ENCODE results near the gene RABGGTA.

The RABGGTA gene

DNA sequence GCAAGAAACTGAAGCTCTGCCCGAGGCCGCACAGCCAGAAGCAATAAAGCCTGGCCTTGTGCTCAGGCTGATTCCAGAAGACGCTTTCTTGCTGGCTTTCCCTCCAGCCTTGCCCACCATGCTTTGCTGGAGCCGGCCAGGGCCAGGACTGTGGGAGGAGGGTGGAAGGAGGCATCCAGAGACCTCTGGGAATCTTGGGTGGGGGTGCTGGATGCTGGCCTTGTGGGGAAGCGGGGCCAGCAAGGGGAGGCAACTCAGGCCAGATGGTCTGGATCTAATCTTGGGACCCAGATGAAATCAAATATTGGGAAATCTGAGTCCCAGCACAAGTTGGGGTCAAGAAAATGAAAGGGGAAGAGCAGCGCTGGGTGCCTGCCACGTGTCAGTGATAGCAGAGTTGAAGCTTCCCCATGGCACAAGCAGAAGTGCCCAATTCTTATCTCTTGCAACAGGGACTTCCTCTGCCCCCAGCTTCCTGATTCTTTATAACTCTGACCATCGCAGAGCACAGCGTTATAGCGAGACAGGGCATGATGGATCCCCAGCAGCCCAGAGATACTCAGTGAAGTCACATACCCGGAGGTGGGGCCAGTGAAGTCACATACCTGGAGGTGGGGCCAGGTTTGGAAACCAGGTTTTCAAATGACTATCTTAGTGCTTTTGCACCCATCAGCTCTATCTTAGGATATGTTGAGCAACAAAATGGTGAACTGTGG is 6.4 kb upstream of the RABGGTA start:
- peaks cover 33 to 100% (median 91%) of the 10 kb centered on the region in 10 experiments for H3K4me1 ChIP-seq
- peak overlapping the region; percentile 68 to 100 (median 90) for H3K27ac ChIP-seq
- H3K9ac ChIP-seq, result peak overlapping the region; percentile 27 to 83 (median 72); a peak in 19 of 22 replicates
- no peaks in the 10 kb centered on the region for H3K27me3 ChIP-seq
- peak overlapping the region; percentile 70 to 97 (median 86) for H3K4me2 ChIP-seq
- peaks cover 0 to 9% (median 0%) of the 10 kb centered on the region in 11 experiments; a peak in 2 of 22 replicates for H3K9me3 ChIP-seq (replicated peaks in 1 of 11)
- TF ChIP-seq Cebpa-rat (IDR thresholded peaks at IDR 0.05), result peak in 8 of 11 experiments; percentile 32 to 82 (median 68); a peak in 12 of 22 replicates
- no peaks in the 10 kb centered on the region for H4K20me1 ChIP-seq
- no peaks in the 10 kb centered on the region for H3K36me3 ChIP-seq
- H3K4me3 ChIP-seq, result peak overlapping the region in 2 of 10 experiments; percentile 10 to 21; a peak in 3 of 20 replicates

DNA sequence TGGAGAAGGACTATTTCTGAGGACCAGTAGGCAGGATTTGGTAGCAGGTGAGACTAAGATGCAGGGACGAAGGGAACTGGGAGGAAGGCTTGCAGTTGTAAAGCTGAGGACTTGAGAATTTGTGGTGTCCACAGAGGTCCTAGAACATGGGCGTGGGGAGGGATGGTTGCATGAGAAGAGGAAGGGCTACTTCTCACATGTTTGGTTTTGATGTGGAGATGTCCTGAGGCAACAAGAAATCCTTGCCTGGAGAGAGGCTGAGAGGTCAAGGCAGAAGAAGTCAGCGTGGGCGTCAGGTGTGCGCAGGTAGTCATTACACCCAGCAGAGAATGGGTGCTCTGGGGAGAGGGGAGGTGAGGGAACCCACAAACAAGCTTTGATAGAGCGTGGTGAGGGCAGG is 5.7 kb upstream of the RABGGTA start:
- Histone ChIP-seq H3K36me3 (no peaks in the 10 kb centered on the region), H3K27ac (peak overlapping the region; percentile 68 to 100 (median 90); a peak in 21 of 22 replicates), H3K27me3 (no peaks in the 10 kb centered on the region), H3K4me2 (peak overlapping the region in 10 of 11 experiments; percentile 70 to 97 (median 88); a peak in 19 of 22 replicates), H3K9ac (peak overlapping the region in 10 of 11 experiments; percentile 52 to 83 (median 72); a peak in 17 of 22 replicates), H3K4me1 (peaks cover 40 to 100% (median 93%) of the 10 kb centered on the region in 10 experiments), H4K20me1 (no peaks in the 10 kb centered on the region), H3K9me3 (replicated peaks in 1 of 11) (peaks cover 0 to 9% (median 0%) of the 10 kb centered on the region in 11 experiments; a peak in 2 of 22 replicates), H3K4me3 (no peak overlapping the region; a peak in 1 of 20 replicates)
- no peak for TF ChIP-seq Cebpa-rat (IDR thresholded peaks at IDR 0.05)

DNA sequence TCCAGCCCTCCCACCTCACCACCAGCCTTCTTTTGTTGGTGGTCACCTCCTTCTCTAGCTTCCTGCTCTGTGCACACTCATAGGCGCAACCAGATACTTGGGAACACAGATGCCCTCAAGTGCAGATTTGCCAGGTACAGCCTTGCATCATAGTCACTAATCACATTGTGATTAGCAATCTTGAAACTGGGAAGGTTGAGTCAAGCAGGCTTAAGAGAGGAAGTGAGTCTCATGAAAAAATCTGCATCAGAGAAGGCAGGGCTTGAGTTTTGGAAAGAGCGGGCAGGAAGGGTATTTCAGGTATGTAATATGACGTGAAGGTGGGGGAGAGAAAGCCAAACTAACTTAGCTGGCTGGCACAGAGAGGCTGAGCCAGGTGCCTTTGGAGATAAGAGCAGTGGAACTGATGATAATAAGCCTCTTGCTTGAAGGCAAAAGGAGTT is 2.7 kb upstream of the RABGGTA start:
- Histone ChIP-seq H3K4me1 (peaks cover 34 to 92% (median 78%) of the 10 kb centered on the region in 10 experiments), H3K9me3 (replicated peaks in 1 of 11) (peaks cover 0 to 9% (median 0%) of the 10 kb centered on the region in 11 experiments; a peak in 2 of 22 replicates), H3K4me3 (no peak overlapping the region), H3K9ac (peak overlapping the region in 6 of 11 experiments; percentile 3 to 98 (median 60); a peak in 9 of 22 replicates), H3K27me3 (no peaks in the 10 kb centered on the region), H3K27ac (peak overlapping the region in 8 of 11 experiments; percentile 28 to 100 (median 98); a peak in 16 of 22 replicates), H4K20me1 (no peaks in the 10 kb centered on the region), H3K36me3 (peaks cover 0 to 14% (median 10%) of the 10 kb centered on the region in 11 experiments; a peak in 16 of 22 replicates), H3K4me2 (peak overlapping the region in 8 of 11 experiments; percentile 10 to 97 (median 90); a peak in 16 of 22 replicates)
- TF ChIP-seq Cebpa-rat (IDR thresholded peaks at IDR 0.05), result peak in 3 of 11 experiments; percentile 41 to 76 (median 68); a peak in 4 of 22 replicates

GRCh38 chr14:24273422-24273998 is 2.1 kb upstream of the RABGGTA start:
- peak overlapping the region in 6 of 11 experiments; percentile 3 to 98 (median 60); a peak in 9 of 22 replicates for H3K9ac ChIP-seq

DNA sequence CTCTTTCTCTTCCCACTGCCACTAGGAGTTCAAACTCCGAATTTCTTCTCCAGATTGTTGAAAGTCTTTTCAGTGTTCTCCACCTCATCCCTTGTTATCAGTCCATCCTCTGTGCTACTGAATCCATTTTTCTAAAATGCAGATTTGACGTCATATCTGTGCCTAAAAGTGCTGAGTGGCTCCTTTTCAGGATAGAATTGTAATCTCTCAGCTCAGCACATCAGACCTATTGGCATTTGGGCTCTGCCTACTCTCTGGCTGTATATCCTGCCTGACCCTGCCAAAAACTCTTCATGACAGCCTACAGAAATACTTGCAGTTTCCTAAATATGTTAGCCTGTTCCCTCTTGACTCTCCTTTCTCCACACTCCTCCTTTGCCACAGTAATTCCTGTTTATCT is 1.1 kb upstream of the RABGGTA start:
- peak overlapping the region in 5 of 11 experiments; percentile 31 to 98 (median 61); a peak in 6 of 22 replicates for H3K9ac ChIP-seq
- no peaks in the 10 kb centered on the region for H3K9me3 ChIP-seq (replicated peaks in 1 of 11)
- no peak for TF ChIP-seq Cebpa-rat (IDR thresholded peaks at IDR 0.05)
- H3K27ac ChIP-seq, result peak overlapping the region in 6 of 11 experiments; percentile 97 to 100 (median 99); a peak in 10 of 22 replicates
- no peaks in the 10 kb centered on the region for H4K20me1 ChIP-seq
- H3K4me3 ChIP-seq, result peak overlapping the region in 2 of 10 experiments; percentile 78 to 84; a peak in 3 of 20 replicates
- H3K4me1 ChIP-seq, result peaks cover 17 to 76% (median 61%) of the 10 kb centered on the region in 10 experiments
- peak overlapping the region; percentile 89 to 97 (median 94); a peak in 19 of 22 replicates for H3K4me2 ChIP-seq
- H3K36me3 ChIP-seq, result peaks cover 2 to 29% (median 19%) of the 10 kb centered on the region in 11 experiments; a peak in 19 of 22 replicates
- no peaks in the 10 kb centered on the region for H3K27me3 ChIP-seq

More at GRCh38 chr14:24273422-24273998, 2.1 kb upstream of the RABGGTA start:
- TF ChIP-seq Cebpa-rat (IDR thresholded peaks at IDR 0.05), result no peak
- no peaks in the 10 kb centered on the region for H3K27me3 ChIP-seq
- H3K9me3 ChIP-seq (replicated peaks in 1 of 11), result peaks cover 0 to 6% (median 0%) of the 10 kb centered on the region in 11 experiments; a peak in 2 of 22 replicates
- H4K20me1 ChIP-seq, result no peaks in the 10 kb centered on the region
- peaks cover 0 to 20% (median 15%) of the 10 kb centered on the region in 11 experiments; a peak in 17 of 22 replicates for H3K36me3 ChIP-seq
- peaks cover 28 to 86% (median 72%) of the 10 kb centered on the region in 10 experiments for H3K4me1 ChIP-seq
- H3K4me2 ChIP-seq, result peak overlapping the region in 8 of 11 experiments; percentile 10 to 97 (median 90); a peak in 15 of 22 replicates
- H3K27ac ChIP-seq, result peak overlapping the region in 8 of 11 experiments; percentile 28 to 100 (median 98); a peak in 14 of 22 replicates
- no peak overlapping the region for H3K4me3 ChIP-seq

- Histone ChIP-seq H3K4me1 (peaks cover 19 to 69% (median 59%) of the 10 kb centered on the region in 10 experiments), H3K27ac (peak overlapping the region; percentile 95 to 100 (median 98)), H3K36me3 (peaks cover 7 to 35% (median 25%) of the 10 kb centered on the region in 11 experiments; a peak in 19 of 22 replicates), H4K20me1 (peaks cover 0 to 2% (median 0%) of the 10 kb centered on the region in 11 experiments; a peak in 1 of 22 replicates), H3K9ac (peak overlapping the region; percentile 92 to 100 (median 98)), H3K4me2 (peak overlapping the region; percentile 89 to 97 (median 94)), H3K9me3 (replicated peaks in 1 of 11) (no peaks in the 10 kb centered on the region), H3K4me3 (peak overlapping the region; percentile 72 to 95 (median 82)), H3K27me3 (no peaks in the 10 kb centered on the region)
- no peak for TF ChIP-seq Cebpa-rat (IDR thresholded peaks at IDR 0.05)
Observed at GRCh38 chr14:24271834-24272263, 452 bp upstream of the RABGGTA start.

- Histone ChIP-seq H3K9ac (peak overlapping the region; percentile 92 to 100 (median 98)), H3K9me3 (replicated peaks in 1 of 11) (no peaks in the 10 kb centered on the region), H3K36me3 (peaks cover 12 to 47% (median 37%) of the 10 kb centered on the region in 11 experiments; a peak in 21 of 22 replicates), H3K4me2 (peak overlapping the region; percentile 89 to 97 (median 94)), H3K4me3 (peak overlapping the region; percentile 72 to 95 (median 82)), H3K27me3 (no peaks in the 10 kb centered on the region), H3K27ac (peak overlapping the region; percentile 95 to 100 (median 98); a peak in 21 of 22 replicates), H4K20me1 (peaks cover 0 to 4% (median 0%) of the 10 kb centered on the region in 11 experiments; a peak in 1 of 22 replicates), H3K4me1 (peaks cover 24 to 60% (median 50%) of the 10 kb centered on the region in 10 experiments)
- no peak for TF ChIP-seq Cebpa-rat (IDR thresholded peaks at IDR 0.05)
Observed at GRCh38 chr14:24270537-24271133, 762 bp downstream of the RABGGTA start.
